Calu3 (cell line): ENCODE data around the gene SND1. TPM values are rescaled to one million over a fixed set of nuclear protein-coding genes. Genes with fewer than 3 reads are reported as not detected.

Source experiments
- BruUV-seq: library from RNA; stranded (reverse); fragments of 400-500 nt; replicated peaks from 2 replicates; lab custom pipeline; 2021; lab: Mats Ljungman, UMichigan
- CTCF ChIA-PET: fragments of 300-600 bp; sonication (Branson Sonifier 250); formaldehyde crosslinking; loops from one replicate; lab custom pipeline; 2022; ENCODE audit warnings: antibody characterized with exemption; lab: Charles Lee
- DNase-seq: peaks from one replicate; pipeline ENCODE4 v3.0.0; 2022
- H3K27ac Mint-ChIP-seq: one replicate; pipeline ENCODE4 v1.8.0; 2022; ENCODE audit warnings: mixed read lengths; ENCODE audit not compliant: unreplicated experiment
- H3K27me3 Mint-ChIP-seq: one replicate; pipeline ENCODE4 v1.8.0; 2022; ENCODE audit warnings: mixed read lengths; ENCODE audit not compliant: unreplicated experiment
- H3K36me3 Mint-ChIP-seq: one replicate; pipeline ENCODE4 v1.8.0; 2022; ENCODE audit warnings: mild to moderate bottlenecking, moderate library complexity, mixed read lengths; ENCODE audit not compliant: insufficient read depth, unreplicated experiment
- H3K4me1 Mint-ChIP-seq: one replicate; pipeline ENCODE4 v1.8.0; 2022; ENCODE audit warnings: mild to moderate bottlenecking, low read depth, mixed read lengths; ENCODE audit not compliant: unreplicated experiment
- H3K4me3 Mint-ChIP-seq: one replicate; pipeline ENCODE4 v1.8.0; 2022; ENCODE audit warnings: mild to moderate bottlenecking, low read depth, moderate library complexity, mixed read lengths; ENCODE audit not compliant: unreplicated experiment
- H3K9me3 Mint-ChIP-seq: one replicate; pipeline ENCODE4 v1.8.0; 2022; ENCODE audit warnings: low read depth, mixed read lengths; ENCODE audit not compliant: unreplicated experiment
- CTCF ChIP-seq: fragments of 200-600 bp; IDR thresholded peaks from one replicate; pipeline ENCODE4 v1.8.0; 2022; ENCODE audit warnings: antibody characterized with exemption; ENCODE audit not compliant: unreplicated experiment
- intact Hi-C: fragments of 100-400 bp; cut with micrococcal nuclease; formaldehyde crosslinking; loops from one replicate; pipeline ENCODE4 v1.10.0; 2022; ENCODE audit not compliant: unreplicated experiment
- total RNA-seq: library from RNA; stranded (reverse); gene quantifications from 2 replicates; pipeline ENCODE4 v1.2.3, GENCODE V29; 2022

Gene SND1
- total RNA-seq, 1 experiment from 2014 or later, result 205 TPM

- Mint-ChIP-seq H3K9me3 (no peaks in the 10 kb centered on the region), H3K27me3 (no peaks in the 10 kb centered on the region), H3K4me3 (no peak within 1 kb of the TSS), H3K27ac (no peak within 1 kb of the TSS), H3K4me1 (no peaks in the 10 kb centered on the region), H3K36me3 (peaks cover 4% of the 10 kb centered on the region)
- CTCF ChIA-PET, result no interaction called here
- no TSS peak for BruUV-seq
- TF ChIP-seq CTCF, result no peak
- DNase-seq, result peak; percentile 26
- intact Hi-C loops, result no loop called here
Observed at GRCh38 chr7:128030654-128031611, 378.9 kb downstream of the SND1 start, which contains the start of gene LRRC4. Gene LRRC4 (minus strand): TSS chr7:128031437. CDS start chr7:128030640, 797 bp downstream.

- Mint-ChIP-seq H3K27ac (no peak overlapping the region), H3K36me3 (peaks cover 6% of the 10 kb centered on the region), H3K27me3 (no peaks in the 10 kb centered on the region), H3K4me3 (no peak overlapping the region), H3K4me1 (no peaks in the 10 kb centered on the region), H3K9me3 (no peaks in the 10 kb centered on the region)
- DNase-seq, result no peak
- no peak for TF ChIP-seq CTCF
- intact Hi-C loops, result no loop called here
- no TSS peak for BruUV-seq
- CTCF ChIA-PET, result no interaction called here
Observed at GRCh38 chr7:128031901-128032604, 380.1 kb downstream of the SND1 start.

- Mint-ChIP-seq H3K4me1 (no peaks in the 10 kb centered on the region), H3K36me3 (peaks cover 10% of the 10 kb centered on the region), H3K9me3 (no peaks in the 10 kb centered on the region), H3K4me3 (no peak overlapping the region), H3K27ac (no peak overlapping the region), H3K27me3 (no peaks in the 10 kb centered on the region)
- no peak for TF ChIP-seq CTCF
- CTCF ChIA-PET, result no interaction called here
- intact Hi-C loops, result no loop called here
- no TSS peak for BruUV-seq
- no peak for DNase-seq
Observed at GRCh38 chr7:128032605-128033235, 380.7 kb downstream of the SND1 start.

GRCh38 chr7:128033246-128033645 lies 381.3 kb downstream of the SND1 start:
- no peaks in the 10 kb centered on the region for H3K4me1 Mint-ChIP-seq
- intact Hi-C loops, result no loop called here
- H3K36me3 Mint-ChIP-seq, result peaks cover 10% of the 10 kb centered on the region
- no peak overlapping the region for H3K27ac Mint-ChIP-seq
- no peak overlapping the region for H3K4me3 Mint-ChIP-seq
- CTCF ChIA-PET, result no interaction called here
- no peaks in the 10 kb centered on the region for H3K9me3 Mint-ChIP-seq
- no peaks in the 10 kb centered on the region for H3K27me3 Mint-ChIP-seq
- BruUV-seq, result no TSS peak
- no peak for DNase-seq
- no peak for TF ChIP-seq CTCF
